Spleen (tissue), 11 donors: ENCODE data around the gene ZNF607. TPM values are rescaled to one million over a fixed set of nuclear protein-coding genes. Genes with fewer than 3 reads are reported as not detected.

Experiments
- DNase-seq: peaks from one replicate; pipeline ENCODE4 v3.0.0-alpha.2; 2020
- H3K27ac ChIP-seq, 8 donors: fragments of 200-600 bp; sonication (generic) in 7 of 8; 1 replicate in 4 of 8; 2 replicates in 4 of 8; pipeline versions ENCODE4 v1.5.0 to v1.8.0; 2016 to 2021; ENCODE audit warnings: inconsistent platforms in 4 of 8, mild to moderate bottlenecking in 4 of 8, moderate library complexity in 1 of 8
- H3K27me3 ChIP-seq, 7 donors: fragments of 200-600 bp; sonication (generic) in 6 of 7; replicated peaks in 1 of 7; 1 replicate in 4 of 7; 2 replicates in 3 of 7; pipeline versions ENCODE4 v1.5.0 to v1.8.0; 2016 to 2021; ENCODE audit warnings: inconsistent platforms in 3 of 7, mild to moderate bottlenecking in 1 of 7
- H3K36me3 ChIP-seq, 6 donors: fragments of 200-600 bp; sonication (generic) in 5 of 6; 1 replicate in 4 of 6; 2 replicates in 2 of 6; pipeline versions ENCODE4 v1.5.0 to v1.8.0; 2016 to 2021; ENCODE audit warnings: inconsistent platforms in 2 of 6
- H3K4me1 ChIP-seq, 6 donors: fragments of 200-600 bp; sonication (generic) in 5 of 6; 1 replicate in 3 of 6; 2 replicates in 3 of 6; pipeline versions ENCODE4 v1.5.0 to v1.8.0; 2016 to 2021; ENCODE audit warnings: inconsistent platforms in 3 of 6
- H3K4me3 ChIP-seq, 8 donors: fragments of 200-600 bp; sonication (generic) in 7 of 8; 1 replicate in 4 of 8; 2 replicates in 4 of 8; pipeline versions ENCODE4 v1.5.0 to v1.8.0; 2016 to 2021; ENCODE audit warnings: inconsistent platforms in 4 of 8, mild to moderate bottlenecking in 4 of 8, moderate library complexity in 2 of 8
- H3K9me3 ChIP-seq, 8 donors: fragments of 200-600 bp; sonication (generic) in 7 of 8; 1 replicate in 4 of 8; 2 replicates in 4 of 8; pipeline versions ENCODE4 v1.5.0 to v1.8.0; 2016 to 2021; ENCODE audit warnings: inconsistent platforms in 4 of 8
- CTCF ChIP-seq, 11 experiments: fragments of 200-600 bp in 7 of 11; fragments of 450-650 bp in 4 of 11; sonication (generic) in 4 of 11; IDR thresholded peaks in 8 of 11; conservative IDR thresholded peaks in 3 of 11; 1 replicate in 7 of 11; 2 replicates in 4 of 11; pipeline versions ENCODE4 v1.4.0 to v1.8.0; 2016 to 2021; ENCODE audit warnings: antibody characterized with exemption in 11 of 11, inconsistent platforms in 4 of 11, mild to moderate bottlenecking in 1 of 11
- POLR2A ChIP-seq, 3 donors: fragments of 450-650 bp; IDR thresholded peaks; one replicate each; pipeline ENCODE4 v1.5.1; 2017; ENCODE audit warnings: antibody characterized with exemption in 3 of 3, mild to moderate bottlenecking in 1 of 3
- POLR2AphosphoS5 ChIP-seq, 3 donors: sonication (generic); formaldehyde crosslinking; IDR thresholded peaks; one replicate each; pipeline ENCODE4 v1.5.1; 2017; ENCODE audit warnings: antibody characterized with exemption in 3 of 3
- WGBS, 5 donors: extraction: QIAGEN DNeasy Blood & Tissue Kit in 3 of 5; methylation state at CpG; one replicate each; pipeline versions ENCODE4 v1.1.5 to v1.1.7; 2013 to 2018; 5-methylcytosine and 5-hydroxymethylcytosine counted together
- intact Hi-C: fragments of 100-400 bp; cut with DNase I; formaldehyde crosslinking; loops from one replicate; pipeline ENCODE4 v1.15.0; 2023; ENCODE audit warnings: low total_unique reads
- polyA plus RNA-seq, 3 donors: library from polyadenylated mRNA; stranded (reverse); fragments of 200-250 nt; gene quantifications; one replicate each; pipeline ENCODE4 v1.2.1, GENCODE V29; 2013
- total RNA-seq, 7 donors: library from RNA; depleted of rRNA in 3 of 7; stranded (reverse); fragments of >200 nt in 3 of 7; fragmentation: NEBNext Ultra II Directional in 4 of 7; extraction: Animal tissue kit (Norgen Biotek cat#: 25700) in 4 of 7; gene quantifications; one replicate each; pipeline versions ENCODE4 v1.1.0 to v1.2.1, GENCODE V29; 2016 to 2021
- donor health status: healthy with polysubstance abuse.
- donor health status: DM: no; HTN: no; CAD: no; lungs with moderate emphysema.
- donor health status: DM: no; HTN: no; CAD: no.
- donor health status: Bipolar disorder and iron deficiency.
- donor health status: healthy.
- donor health status: DM: no; HTN: no; CAD: no.
- donor health status: DM: yes; HTN: yes; CAD: no.

The ZNF607 gene
- total and polyA plus RNA-seq, 10 donors: 2.7 to 10.3 (median 5.9) TPM

- H3K4me3 ChIP-seq: no peak overlapping the region
- intact Hi-C loops: no loop called here
- no peak overlapping the region for H3K27ac ChIP-seq
- H3K9me3 ChIP-seq: peaks cover 0 to 93% (median 59%) of the 10 kb centered on the region in 8 donors
- 90 to 96% (median 92%) methylated on average over 7 of the region's 7 CpGs for WGBS, 5 donors
- no peaks in the 10 kb centered on the region for H3K4me1 ChIP-seq
- H3K36me3 ChIP-seq: peaks cover 3 to 99% (median 40%) of the 10 kb centered on the region in 6 donors
- DNase-seq: no peak
- no peaks in the 10 kb centered on the region for H3K27me3 ChIP-seq
- TF ChIP-seq POLR2A (IDR thresholded peaks at IDR 0.05) (no peak), CTCF (IDR thresholded peaks at IDR 0.05 in 8 of 11, conservative IDR thresholded peaks at IDR 0.05 in 3 of 11) (no peak), POLR2AphosphoS5 (IDR thresholded peaks at IDR 0.05) (no peak)
These were observed 13.4 kb downstream of the ZNF607 start for GRCh38 chr19:37706052-37706605.

GRCh38 chr19:37699057-37699456 is 20.5 kb downstream of the ZNF607 start:
- intact Hi-C loops: no loop called here
- no peak for DNase-seq

GRCh38 chr19:37698216-37698615 is 21.3 kb downstream of the ZNF607 start:
- Histone ChIP-seq H3K27me3 (no peaks in the 10 kb centered on the region), H3K9me3 (peaks cover 0 to 92% (median 79%) of the 10 kb centered on the region in 8 donors), H3K36me3 (peaks cover 0 to 67% (median 25%) of the 10 kb centered on the region in 6 donors), H3K27ac (no peak overlapping the region), H3K4me3 (no peak overlapping the region), H3K4me1 (no peaks in the 10 kb centered on the region)
- 94 to 98% (median 97%) methylated on average over 6 of the region's 6 CpGs for WGBS, 5 donors
- intact Hi-C loops: no loop called here
- DNase-seq: no peak
- TF ChIP-seq CTCF (IDR thresholded peaks at IDR 0.05 in 8 of 11, conservative IDR thresholded peaks at IDR 0.05 in 3 of 11) (no peak), POLR2AphosphoS5 (IDR thresholded peaks at IDR 0.05) (no peak), POLR2A (IDR thresholded peaks at IDR 0.05) (no peak)

More at GRCh38 chr19:37699057-37699456, 20.5 kb downstream of the ZNF607 start:
- H3K4me3 ChIP-seq: no peak overlapping the region
- no peaks in the 10 kb centered on the region for H3K4me1 ChIP-seq
- peaks cover 0 to 96% (median 83%) of the 10 kb centered on the region in 8 donors for H3K9me3 ChIP-seq
- H3K27me3 ChIP-seq: no peaks in the 10 kb centered on the region
- H3K36me3 ChIP-seq: peaks cover 0 to 75% (median 25%) of the 10 kb centered on the region in 6 donors
- TF ChIP-seq POLR2A (IDR thresholded peaks at IDR 0.05) (no peak), CTCF (IDR thresholded peaks at IDR 0.05 in 8 of 11, conservative IDR thresholded peaks at IDR 0.05 in 3 of 11) (no peak), POLR2AphosphoS5 (IDR thresholded peaks at IDR 0.05) (no peak)
- 90 to 98% (median 95%) methylated on average over 5 of the region's 5 CpGs for WGBS, 5 donors
- H3K27ac ChIP-seq: no peak overlapping the region

- H3K4me1 ChIP-seq: peaks cover 4 to 26% (median 15%) of the 10 kb centered on the region in 6 donors
- peaks cover 0 to 73% (median 58%) of the 10 kb centered on the region in 8 donors for H3K9me3 ChIP-seq
- 84 to 90% (median 88%) methylated on average over 3 of the region's 3 CpGs for WGBS, 5 donors
- H3K36me3 ChIP-seq: peaks cover 0 to 40% (median 25%) of the 10 kb centered on the region in 6 donors
- H3K27me3 ChIP-seq: no peaks in the 10 kb centered on the region
- H3K4me3 ChIP-seq: no peak overlapping the region
- H3K27ac ChIP-seq: no peak overlapping the region
- no peak for TF ChIP-seq CTCF (IDR thresholded peaks at IDR 0.05 in 8 of 11, conservative IDR thresholded peaks at IDR 0.05 in 3 of 11)
- no peak for TF ChIP-seq POLR2A (IDR thresholded peaks at IDR 0.05)
- TF ChIP-seq POLR2AphosphoS5 (IDR thresholded peaks at IDR 0.05): no peak
- intact Hi-C loops: no loop called here
- no peak for DNase-seq
These were observed 24.2 kb downstream of the ZNF607 start for GRCh38 chr19:37695144-37695899.
